ENCODE measurements around the gene PSRC1.

The PSRC1 gene

DNA sequence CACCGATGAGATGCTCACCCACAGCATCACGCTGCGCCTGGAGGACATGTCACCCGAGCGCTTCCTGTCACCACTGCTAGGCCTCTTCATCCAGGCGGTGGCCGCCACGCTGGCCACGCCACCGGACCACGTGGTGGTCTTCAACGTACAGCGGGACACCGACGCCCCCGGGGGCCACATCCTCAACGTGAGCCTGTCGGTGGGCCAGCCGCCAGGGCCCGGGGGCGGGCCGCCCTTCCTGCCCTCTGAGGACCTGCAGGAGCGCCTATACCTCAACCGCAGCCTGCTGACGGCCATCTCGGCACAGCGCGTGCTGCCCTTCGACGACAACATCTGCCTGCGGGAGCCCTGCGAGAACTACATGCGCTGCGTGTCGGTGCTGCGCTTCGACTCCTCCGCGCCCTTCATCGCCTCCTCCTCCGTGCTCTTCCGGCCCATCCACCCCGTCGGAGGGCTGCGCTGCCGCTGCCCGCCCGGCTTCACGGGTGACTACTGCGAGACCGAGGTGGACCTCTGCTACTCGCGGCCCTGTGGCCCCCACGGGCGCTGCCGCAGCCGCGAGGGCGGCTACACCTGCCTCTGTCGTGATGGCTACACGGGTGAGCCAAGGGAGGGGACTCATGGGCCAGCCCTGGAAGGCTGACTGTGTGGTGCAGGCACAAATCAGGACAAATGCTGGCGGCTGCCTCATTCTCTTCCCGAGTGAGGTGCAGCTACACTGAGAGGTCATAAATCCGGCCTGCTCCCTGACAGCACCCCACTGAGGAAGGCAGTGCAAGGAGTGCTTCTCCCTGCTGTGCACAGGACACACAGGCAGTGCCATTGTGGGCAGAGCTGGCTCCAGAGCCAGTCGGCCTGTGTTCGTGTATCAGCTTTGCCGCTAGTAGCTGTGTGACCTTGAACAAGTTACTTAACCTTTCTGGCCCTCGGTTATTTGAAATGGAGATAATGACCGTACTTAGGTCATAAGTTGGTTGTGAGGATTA is 24.2 kb downstream of the PSRC1 start:
- no peak for DNase-seq (ENCODE audit: low spot score)

DNA sequence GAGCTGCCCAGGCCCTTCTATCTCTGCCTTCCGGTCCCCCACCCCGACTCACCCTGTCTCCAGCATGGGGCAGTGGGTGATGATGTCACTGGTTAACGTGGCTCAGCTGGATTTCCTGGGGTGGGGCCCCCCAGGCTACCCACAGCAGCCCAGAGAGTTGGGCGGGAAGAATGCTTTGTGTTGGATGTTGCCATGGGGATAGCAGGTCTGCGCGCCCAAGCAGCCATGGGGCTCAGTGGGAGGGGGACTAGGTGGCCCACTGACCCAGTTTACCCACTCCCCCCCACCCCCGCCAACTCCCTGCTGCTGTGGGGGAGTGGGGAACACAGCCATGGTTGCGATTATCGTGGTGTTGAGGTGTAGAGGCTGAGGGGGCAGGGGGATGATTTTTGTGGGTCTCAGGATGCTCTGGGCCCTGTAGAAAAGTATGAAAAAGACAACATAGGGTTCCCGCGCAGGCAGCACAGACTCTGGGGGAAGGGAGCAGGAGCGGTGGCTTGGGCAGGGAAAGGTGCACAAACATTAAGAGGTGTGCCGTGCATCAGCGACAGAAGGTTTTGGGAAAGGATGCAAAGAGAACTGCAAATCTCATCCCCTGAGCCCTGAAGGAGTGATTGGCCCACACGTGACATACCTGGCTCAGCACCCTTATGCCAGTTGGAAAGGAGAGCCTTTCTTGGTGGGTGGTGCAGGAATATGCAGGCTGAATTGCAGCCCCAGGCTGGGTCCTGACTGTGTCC is 25.1 kb downstream of the PSRC1 start:
- DNase-seq (ENCODE audit: low spot score), result no peak

DNA sequence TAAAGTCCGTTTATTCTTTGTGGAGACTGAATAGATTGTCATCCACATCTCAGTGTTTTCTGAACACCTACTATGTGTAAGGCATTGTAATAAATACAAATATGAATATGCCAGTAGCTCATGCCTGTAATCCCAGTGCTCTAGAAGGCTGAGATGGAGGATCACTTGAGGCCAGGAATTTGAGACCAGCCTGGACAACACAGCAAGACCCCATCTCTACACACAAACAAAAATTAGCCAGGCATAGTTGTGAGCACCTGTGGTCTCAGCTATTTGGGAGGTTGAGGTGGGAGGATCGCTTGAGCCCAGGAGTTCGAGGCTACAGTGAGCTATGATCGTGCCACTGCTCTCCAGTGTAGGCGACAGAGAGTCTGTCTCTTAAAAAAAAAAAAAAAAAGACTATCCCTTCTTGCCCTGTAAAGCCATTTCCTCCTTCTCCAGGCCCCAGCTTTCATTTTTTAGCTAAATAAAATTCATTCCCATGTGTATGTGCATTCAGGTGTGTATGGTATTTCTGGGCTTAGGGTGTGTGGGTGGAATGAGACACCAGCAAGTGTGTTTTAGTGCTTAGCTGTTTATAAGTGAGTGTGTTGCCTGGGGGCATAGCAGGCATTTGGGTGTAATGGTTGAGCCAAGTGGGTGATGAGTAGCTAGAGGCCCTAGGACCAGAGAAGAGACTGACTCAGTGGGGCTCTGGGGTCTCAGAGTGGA is 25.8 kb downstream of the PSRC1 start:
- no peak for DNase-seq (ENCODE audit: low spot score)

DNA sequence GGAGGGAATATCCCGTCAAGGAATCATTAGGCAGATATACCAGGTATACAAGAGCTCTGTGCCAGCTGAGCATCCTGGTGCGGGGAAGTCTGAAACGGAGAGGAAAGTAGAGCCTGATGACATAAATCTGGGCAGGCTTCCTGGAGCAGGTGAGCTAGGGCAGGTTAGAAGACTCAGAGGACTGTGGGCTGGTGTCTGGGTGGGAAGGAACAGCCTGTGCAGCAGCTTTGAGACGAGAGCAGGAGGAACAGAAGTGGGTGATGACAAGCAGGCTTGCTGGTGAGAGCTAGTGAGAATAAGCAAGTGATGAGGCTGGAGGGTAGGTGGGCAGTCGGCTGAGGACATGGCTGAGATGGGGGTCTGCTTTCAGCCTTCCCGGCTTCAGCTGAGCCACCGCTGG is 26.9 kb downstream of the PSRC1 start:
- no peak for DNase-seq (ENCODE audit: low spot score)

DNA sequence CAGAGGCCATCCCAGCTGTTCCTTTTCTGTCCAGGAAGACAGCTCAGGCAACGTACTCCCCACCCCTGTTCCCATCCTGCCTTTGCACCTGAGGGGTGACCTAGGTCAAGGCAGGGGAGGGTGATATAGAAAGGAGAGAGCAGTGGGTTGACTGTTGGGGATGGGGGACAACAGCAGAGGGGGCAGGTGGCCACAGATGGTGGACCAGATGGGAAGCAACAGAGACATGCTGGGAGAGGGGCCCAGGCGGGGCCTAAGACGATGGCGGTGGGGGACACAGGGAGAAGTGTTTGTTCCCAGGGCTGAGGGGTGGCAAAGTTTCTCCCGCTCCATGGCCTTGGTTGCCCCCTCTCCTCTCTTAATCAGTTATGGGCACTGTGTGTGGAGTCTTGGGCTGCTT is 27.3 kb downstream of the PSRC1 start:
- DNase-seq (ENCODE audit: low spot score), result no peak

DNA sequence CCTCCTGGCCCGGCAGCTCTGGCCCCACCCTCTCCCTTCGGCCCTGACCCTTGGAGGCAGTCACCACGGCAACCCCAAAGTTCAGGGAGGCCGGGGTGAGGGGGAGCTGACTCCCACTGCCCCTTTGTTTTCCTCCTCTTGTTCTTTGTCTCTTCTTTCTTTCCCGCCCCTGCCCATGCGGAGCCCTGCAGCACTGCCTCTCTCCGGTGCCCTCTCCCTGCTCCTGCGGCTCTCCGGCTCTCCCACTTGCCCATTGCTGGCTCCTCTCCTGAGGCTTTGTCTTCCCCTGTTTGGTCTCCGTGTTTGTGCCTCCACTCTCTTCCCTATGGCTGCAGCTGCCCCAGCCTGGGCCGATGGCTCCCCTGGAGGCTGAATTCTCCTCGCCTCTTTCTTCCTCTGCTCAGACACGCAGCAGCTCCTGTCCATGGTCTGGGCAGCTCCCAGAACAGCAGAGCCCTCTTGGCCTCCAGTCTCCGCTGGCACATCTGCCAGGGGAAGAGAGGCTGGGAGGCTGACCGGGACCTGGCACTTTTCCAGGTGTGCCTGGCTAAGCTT is 27.8 kb downstream of the PSRC1 start:
- DNase-seq (ENCODE audit: low spot score), result no peak

DNA sequence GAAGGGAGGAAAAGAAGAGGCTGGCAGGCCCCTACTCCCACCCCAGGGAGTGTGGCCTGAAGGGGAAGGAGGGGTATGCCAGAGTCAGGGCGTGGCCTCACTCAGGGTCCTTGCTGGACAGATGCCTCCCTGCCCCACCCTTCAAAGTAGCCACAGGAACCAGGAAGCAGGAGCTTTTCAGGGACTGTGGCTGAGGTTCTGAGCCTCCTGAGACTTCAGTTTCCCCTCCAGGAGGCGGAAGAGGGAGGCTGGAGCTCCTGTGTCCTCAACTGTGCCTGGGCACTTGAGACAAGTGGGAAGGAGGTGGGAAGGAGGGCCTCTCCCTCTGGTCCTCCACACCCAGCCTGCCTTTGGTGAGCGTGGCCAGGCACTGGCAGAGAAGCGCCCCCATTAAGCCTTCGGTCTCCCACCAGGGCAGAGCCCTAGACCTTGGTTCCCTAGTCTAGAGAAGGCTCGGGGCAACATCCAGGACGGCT is 28.3 kb downstream of the PSRC1 start:
- no peak for DNase-seq (ENCODE audit: low spot score)

DNA sequence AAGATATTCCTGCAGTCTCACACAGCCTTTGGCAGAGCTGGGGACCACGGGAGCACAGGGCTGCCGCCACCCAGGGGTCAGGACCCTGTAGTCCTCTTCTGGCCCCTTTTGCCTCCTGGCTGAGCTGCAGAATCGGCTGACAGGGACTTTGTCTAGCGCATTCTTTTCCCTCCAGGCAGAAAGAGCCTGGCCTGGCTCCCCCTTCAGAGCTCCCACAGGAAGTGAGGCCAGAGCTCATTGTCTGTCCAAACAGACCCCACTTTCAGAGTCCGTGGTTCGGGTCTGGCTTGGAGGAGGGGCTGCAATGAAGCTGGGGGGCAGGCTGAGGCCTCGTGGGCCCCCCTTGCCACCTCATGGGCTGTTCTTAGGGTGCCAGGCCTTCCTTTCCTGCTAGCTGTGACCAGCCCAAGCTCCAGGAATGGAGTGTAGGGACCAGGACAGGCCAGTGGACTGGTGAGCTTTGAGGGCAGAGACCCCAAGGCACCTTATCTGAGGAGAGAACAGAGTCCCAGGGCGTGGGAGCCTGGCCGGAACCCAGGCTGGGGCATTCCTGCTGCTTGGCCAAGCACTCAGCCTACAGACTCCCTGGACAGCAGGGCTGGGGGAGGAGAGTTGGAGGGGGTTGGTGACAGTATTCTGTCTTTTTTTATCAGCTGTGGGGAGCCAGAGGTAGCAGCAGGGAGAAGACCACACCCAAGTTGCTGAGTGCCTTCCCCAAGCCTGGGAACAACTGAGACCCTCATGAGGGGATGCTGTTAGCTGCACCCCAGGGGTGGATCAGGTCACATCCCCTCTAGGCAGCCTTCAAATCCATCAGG is 28.9 kb downstream of the PSRC1 start:
- no peak for DNase-seq (ENCODE audit: low spot score)

DNA sequence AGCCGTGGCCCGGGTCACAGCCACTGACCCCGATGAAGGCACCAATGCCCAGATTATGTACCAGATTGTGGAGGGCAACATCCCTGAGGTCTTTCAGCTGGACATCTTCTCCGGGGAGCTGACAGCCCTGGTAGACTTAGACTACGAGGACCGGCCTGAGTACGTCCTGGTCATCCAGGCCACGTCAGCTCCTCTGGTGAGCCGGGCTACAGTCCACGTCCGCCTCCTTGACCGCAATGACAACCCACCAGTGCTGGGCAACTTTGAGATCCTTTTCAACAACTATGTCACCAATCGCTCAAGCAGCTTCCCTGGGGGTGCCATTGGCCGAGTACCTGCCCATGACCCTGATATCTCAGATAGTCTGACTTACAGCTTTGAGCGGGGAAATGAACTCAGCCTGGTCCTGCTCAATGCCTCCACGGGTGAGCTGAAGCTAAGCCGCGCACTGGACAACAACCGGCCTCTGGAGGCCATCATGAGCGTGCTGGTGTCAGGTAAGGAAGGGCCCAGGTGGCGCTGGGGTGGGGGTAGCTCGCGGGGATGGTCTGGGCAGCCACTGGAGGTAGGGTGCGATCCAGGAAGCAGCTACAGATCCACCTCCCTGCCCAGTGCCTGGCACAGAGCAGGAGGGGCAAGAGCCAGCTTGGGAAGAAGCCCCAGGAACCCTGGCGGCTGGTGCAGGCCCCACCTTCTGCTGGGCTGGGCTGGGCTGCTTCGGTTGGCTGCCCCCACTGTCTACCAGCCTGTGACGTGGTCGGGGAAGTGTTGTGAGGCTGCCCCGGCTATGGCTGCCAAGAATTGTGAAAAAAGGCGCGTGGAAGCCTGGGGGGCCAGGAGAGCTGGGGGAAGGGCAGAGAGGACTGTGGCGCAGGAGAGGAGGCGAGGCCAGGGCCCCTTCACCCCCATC is 29.8 kb downstream of the PSRC1 start:
- DNase-seq (ENCODE audit: low spot score), result no peak

DNA sequence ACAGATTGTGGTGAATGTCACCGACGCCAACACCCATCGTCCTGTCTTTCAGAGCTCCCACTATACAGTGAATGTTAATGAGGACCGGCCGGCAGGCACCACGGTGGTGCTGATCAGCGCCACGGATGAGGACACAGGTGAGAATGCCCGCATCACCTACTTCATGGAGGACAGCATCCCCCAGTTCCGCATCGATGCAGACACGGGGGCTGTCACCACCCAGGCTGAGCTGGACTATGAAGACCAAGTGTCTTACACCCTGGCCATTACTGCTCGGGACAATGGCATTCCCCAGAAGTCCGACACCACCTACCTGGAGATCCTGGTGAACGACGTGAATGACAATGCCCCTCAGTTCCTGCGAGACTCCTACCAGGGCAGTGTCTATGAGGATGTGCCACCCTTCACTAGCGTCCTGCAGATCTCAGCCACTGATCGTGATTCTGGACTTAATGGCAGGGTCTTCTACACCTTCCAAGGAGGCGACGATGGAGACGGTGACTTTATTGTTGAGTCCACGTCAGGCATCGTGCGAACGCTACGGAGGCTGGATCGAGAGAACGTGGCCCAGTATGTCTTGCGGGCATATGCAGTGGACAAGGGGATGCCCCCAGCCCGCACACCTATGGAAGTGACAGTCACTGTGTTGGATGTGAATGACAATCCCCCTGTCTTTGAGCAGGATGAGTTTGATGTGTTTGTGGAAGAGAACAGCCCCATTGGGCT is 30.6 kb downstream of the PSRC1 start:
- DNase-seq (ENCODE audit: low spot score), result no peak

DNA sequence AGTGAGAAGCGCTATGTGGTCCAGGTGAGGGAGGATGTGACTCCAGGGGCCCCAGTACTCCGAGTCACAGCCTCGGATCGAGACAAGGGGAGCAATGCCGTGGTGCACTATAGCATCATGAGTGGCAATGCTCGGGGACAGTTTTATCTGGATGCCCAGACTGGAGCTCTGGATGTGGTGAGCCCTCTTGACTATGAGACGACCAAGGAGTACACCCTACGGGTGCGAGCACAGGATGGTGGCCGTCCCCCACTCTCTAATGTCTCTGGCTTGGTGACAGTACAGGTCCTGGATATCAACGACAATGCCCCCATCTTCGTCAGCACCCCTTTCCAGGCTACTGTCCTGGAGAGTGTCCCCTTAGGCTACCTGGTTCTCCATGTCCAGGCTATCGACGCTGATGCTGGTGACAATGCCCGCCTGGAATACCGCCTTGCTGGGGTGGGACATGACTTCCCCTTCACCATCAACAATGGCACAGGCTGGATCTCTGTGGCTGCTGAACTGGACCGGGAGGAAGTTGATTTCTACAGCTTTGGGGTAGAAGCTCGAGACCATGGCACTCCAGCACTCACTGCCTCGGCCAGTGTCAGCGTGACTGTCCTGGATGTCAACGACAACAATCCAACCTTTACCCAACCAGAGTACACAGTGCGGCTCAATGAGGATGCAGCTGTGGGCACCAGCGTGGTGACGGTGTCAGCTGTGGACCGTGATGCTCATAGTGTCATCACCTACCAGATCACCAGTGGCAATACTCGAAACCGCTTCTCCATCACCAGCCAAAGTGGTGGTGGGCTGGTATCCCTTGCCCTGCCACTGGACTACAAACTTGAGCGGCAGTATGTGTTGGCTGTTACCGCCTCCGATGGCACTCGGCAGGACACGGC is 31.4 kb downstream of the PSRC1 start:
- no peak for DNase-seq (ENCODE audit: low spot score)

DNA sequence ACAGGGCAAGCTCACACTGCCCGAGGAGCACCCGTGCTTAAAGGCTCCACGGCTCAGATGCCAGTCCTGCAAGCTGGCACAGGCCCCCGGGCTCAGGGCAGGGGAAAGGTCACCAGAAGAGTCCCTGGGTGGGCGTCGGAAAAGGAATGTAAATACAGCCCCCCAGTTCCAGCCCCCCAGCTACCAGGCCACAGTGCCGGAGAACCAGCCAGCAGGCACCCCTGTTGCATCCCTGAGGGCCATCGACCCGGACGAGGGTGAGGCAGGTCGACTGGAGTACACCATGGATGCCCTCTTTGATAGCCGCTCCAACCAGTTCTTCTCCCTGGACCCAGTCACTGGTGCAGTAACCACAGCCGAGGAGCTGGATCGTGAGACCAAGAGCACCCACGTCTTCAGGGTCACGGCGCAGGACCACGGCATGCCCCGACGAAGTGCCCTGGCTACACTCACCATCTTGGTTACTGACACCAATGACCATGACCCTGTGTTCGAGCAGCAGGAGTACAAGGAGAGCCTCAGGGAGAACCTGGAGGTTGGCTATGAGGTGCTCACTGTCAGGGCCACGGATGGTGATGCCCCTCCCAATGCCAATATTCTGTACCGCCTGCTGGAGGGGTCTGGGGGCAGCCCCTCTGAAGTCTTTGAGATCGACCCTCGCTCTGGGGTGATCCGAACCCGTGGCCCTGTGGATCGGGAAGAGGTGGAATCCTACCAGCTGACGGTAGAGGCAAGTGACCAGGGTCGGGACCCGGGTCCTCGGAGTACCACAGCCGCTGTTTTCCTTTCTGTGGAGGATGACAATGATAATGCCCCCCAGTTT is 32.3 kb downstream of the PSRC1 start:
- no peak for DNase-seq (ENCODE audit: low spot score)

DNA sequence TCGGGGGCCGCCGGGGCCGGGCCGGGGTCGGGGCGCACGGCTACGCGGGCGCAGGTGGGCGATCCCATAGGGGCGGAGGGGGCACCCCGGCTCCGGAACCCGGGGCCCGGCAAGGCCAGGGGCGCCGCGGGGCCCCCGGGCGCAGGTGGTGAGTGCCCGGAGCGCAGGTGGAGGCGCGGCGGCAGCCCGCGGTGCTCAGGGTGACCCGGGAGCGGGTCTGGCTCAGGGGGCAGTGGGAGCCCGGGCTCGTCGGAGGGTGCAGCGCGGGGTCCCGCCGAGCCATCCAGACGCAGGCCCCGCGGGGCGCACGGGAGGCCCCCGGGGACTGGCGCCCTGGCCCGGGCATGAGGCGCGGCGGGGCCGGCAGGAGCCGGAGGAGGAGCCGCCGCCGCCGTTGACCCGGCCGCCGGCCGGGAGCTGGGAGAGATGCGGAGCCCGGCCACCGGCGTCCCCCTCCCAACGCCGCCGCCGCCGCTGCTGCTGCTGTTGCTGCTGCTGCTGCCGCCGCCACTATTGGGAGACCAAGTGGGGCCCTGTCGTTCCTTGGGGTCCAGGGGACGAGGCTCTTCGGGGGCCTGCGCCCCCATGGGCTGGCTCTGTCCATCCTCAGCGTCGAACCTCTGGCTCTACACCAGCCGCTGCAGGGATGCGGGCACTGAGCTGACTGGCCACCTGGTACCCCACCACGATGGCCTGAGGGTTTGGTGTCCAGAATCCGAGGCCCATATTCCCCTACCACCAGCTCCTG is 33.1 kb downstream of the PSRC1 start:
- peak; percentile 36 for DNase-seq (ENCODE audit: low spot score)

DNA sequence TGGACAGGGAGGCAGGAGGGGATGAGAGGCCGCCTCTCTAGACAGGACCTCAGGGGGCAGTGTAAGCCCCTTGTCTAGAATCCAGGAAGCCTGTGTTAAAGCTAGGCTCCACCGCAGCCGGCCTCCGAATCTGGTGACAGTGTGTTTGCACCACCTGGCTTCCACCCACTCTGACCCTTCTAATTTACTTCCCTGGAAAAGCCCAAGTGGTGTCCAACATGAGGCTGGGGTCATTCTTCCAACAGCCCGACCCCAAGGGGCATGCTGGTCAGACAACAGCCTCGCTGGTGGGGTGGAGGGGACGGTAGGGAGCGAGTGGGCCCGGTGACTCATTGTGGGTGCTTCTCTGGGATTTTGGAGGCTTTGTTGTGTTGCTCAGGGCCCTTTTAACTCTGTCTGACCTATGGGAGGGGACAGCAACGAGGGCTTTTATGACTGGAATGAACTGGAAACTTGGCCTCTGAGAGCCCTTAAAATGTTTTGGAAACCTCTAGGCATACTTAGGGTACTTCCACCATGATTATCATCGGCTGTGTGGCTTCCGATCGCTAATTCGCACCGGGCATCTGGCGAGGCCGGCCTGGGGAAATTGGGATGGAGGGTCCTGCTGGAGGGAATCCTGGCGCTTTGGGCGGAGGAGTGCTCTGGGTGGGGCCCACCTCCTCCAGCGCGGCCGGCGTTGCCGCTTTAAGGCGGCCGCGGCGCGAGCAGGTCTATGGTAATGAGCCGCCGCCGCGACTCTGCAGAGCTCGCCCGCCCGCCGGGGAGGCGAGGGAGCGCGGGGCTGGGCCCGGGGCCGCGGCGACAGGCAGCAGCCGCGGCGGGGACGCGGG is 33.9 kb downstream of the PSRC1 start, which contains the start of gene CELSR2:
TSS of gene CELSR2 (plus strand) at position 743 of the 833 bp plus-strand sequence. CDS start 541 bp downstream, outside the sequence.
- peak; percentile 71 for DNase-seq (ENCODE audit: low spot score)

DNA sequence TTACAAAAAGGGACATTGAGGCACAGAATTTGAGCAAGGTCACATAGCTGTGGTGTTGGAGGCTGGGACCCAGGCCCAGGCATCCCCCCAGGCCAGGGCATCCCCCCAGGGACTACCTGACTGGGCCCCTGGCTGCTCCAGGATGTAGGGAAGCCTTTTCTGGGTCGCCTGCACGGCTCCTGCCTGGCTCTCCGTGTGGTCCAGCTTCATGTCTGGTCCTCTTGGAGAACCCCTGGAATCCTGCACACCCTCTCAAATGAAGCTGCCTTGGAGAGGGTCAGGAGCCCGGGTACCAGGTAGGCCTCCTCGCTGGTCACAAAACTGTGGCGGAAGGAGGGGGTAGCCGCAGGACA is 34.5 kb downstream of the PSRC1 start:
- DNase-seq (ENCODE audit: low spot score), result no peak
